ENCODE results near the gene IER5. TPM values are rescaled to one million over a fixed set of nuclear protein-coding genes. Genes with fewer than 3 reads are reported as not detected.

IER5 gene
- total and polyA plus RNA-seq, 2 of the 13 experiments (the other 11 are each of a cell fraction or from before 2014, with no cell fraction given), result 2.5 to 3.5 TPM

DNA sequence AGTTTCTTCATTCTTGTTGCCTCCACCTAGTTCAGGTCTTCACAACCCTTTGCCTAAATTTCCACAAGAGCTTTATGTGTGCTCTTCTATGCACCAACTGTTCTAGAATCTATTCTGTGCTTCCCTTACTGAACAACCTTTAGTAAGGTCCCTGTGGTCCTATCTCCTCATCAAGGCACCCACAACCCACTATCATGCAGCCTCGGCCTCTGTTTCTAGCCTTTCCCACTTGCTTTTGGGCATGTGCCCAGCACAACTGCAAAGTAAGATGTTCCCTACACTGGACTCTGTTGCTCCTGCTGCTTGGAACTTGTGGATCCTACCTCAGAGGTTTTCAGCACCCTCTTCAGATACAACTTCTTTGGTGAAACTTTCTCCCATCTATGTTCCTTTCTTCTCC is 2.4 kb upstream of the IER5 start (continued):
- TF ChIP-seq, protein P1, sequence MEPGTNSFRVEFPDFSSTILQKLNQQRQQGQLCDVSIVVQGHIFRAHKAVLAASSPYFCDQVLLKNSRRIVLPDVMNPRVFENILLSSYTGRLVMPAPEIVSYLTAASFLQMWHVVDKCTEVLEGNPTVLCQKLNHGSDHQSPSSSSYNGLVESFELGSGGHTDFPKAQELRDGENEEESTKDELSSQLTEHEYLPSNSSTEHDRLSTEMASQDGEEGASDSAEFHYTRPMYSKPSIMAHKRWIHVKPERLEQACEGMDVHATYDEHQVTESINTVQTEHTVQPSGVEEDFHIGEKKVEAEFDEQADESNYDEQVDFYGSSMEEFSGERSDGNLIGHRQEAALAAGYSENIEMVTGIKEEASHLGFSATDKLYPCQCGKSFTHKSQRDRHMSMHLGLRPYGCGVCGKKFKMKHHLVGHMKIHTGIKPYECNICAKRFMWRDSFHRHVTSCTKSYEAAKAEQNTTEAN (CRISPR knock-in tag; conservative IDR thresholded peaks at IDR 0.05), result no peak
- TF ChIP-seq ZNF891 (CRISPR knock-in tag; IDR thresholded peaks at IDR 0.05), result no peak

DNA sequence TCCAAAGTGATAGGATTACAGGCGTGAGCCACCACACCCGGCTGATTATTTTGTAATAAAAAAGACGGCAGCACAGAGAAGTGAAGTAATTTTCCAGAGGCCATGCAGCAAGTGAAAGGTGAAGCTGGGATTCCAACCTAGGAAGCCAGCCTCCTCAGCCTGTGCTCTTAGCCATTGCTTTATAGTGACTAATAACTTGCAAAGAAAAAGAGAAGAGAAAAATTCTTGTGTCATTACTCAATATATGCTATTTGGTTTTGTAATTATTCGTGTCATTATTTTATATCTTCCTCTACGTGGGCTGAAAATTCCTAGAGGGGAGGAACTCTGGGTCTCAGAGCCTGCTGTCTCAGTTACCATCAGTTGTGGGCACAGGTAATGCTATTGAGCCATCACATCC is 1.6 kb upstream of the IER5 start:
- in situ Hi-C loops (cut with HindIII; ENCODE audit: extremely low pct_ligation_motif_present, low pct_unique_long_range_greater_than_20kb) (loop anchor here (5.0 kb wide), 1 partner anchor 55 kb away; no protein-coding TSS in a partner anchor), intact Hi-C loops (cut with micrococcal nuclease; ENCODE audit: unreplicated experiment) (loop anchor here (5.0 kb wide), 1 partner anchor 65 kb away; the partner anchor contains the start of gene STX6)
- no peaks in the 10 kb centered on the region for H3K36me3 ChIP-seq (replicated peaks in 1 of 2; ENCODE audit: control insufficient read depth in 1 of 2, insufficient read depth in 2 of 2, low read length in 2 of 2)
- POLR2A ChIA-PET, result interaction anchor here (0.6 to 5.3 kb wide), 4 partner anchors 9 to 42 kb away, joined by 3 to 57 read pairs (median 4); no protein-coding TSS in a partner anchor
- no peak overlapping the region for H2AFZ ChIP-seq (ENCODE audit: low read length)
- H3K4me3 ChIP-seq (replicated peaks in 1 of 3; ENCODE audit: insufficient read depth in 1 of 3, low read depth in 2 of 3, low read length in 3 of 3), result no peak overlapping the region
- peaks cover 27% of the 10 kb centered on the region for H3K79me2 ChIP-seq (ENCODE audit: insufficient read depth, low read length)
- FAIRE-seq (no peak), ATAC-seq (no peak), DNase-seq (ENCODE audit: low spot score) (no peak)
- no peaks in the 10 kb centered on the region; a peak in 2 of 5 replicates for H3K27me3 ChIP-seq (ENCODE audit: control insufficient read depth in 1 of 2, insufficient read depth in 2 of 2, low read length in 2 of 2)
- CTCF ChIA-PET (ENCODE audit: low intra/inter-chr PET ratio, low total read pairs), result no interaction called here
- peaks cover 8% of the 10 kb centered on the region for H4K20me1 ChIP-seq (ENCODE audit: insufficient read depth, low read length)
- no peak overlapping the region for H3K27ac ChIP-seq (ENCODE audit: extremely low read length, insufficient read depth, low read length)
- peaks cover 38% of the 10 kb centered on the region for H3K4me1 ChIP-seq (ENCODE audit: insufficient read depth, low read length)
- H3K4me2 ChIP-seq (ENCODE audit: low read depth, low read length), result peak overlapping the region; percentile 91; the same call in 1 of the 2 replicates
- H3K9me3 ChIP-seq (ENCODE audit: low read length), result no peaks in the 10 kb centered on the region
- whole genome bisulfite sequencing (ENCODE audit: low lambda C conversion rate), result 15% methylated on average over 5 of the region's 5 CpGs
- no peak overlapping the region for H3K9ac ChIP-seq (ENCODE audit: insufficient read depth, low read depth, low read length)
- BruUV-seq (replicated peaks), result no TSS peak
- TF ChIP-seq, protein P2, sequence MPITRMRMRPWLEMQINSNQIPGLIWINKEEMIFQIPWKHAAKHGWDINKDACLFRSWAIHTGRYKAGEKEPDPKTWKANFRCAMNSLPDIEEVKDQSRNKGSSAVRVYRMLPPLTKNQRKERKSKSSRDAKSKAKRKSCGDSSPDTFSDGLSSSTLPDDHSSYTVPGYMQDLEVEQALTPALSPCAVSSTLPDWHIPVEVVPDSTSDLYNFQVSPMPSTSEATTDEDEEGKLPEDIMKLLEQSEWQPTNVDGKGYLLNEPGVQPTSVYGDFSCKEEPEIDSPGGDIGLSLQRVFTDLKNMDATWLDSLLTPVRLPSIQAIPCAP (CRISPR knock-in tag; IDR thresholded peaks at IDR 0.05; ENCODE audit: low read depth), result no peak
- TF ChIP-seq XRCC5 (optimal IDR thresholded peaks at IDR 0.05; ENCODE audit: low read length) (no peak), FOXA3 (CRISPR knock-in tag; IDR thresholded peaks at IDR 0.05) (no peak), SIN3B (IDR thresholded peaks at IDR 0.05; ENCODE audit: low read length) (no peak)
- TF ChIP-seq, protein P3, sequence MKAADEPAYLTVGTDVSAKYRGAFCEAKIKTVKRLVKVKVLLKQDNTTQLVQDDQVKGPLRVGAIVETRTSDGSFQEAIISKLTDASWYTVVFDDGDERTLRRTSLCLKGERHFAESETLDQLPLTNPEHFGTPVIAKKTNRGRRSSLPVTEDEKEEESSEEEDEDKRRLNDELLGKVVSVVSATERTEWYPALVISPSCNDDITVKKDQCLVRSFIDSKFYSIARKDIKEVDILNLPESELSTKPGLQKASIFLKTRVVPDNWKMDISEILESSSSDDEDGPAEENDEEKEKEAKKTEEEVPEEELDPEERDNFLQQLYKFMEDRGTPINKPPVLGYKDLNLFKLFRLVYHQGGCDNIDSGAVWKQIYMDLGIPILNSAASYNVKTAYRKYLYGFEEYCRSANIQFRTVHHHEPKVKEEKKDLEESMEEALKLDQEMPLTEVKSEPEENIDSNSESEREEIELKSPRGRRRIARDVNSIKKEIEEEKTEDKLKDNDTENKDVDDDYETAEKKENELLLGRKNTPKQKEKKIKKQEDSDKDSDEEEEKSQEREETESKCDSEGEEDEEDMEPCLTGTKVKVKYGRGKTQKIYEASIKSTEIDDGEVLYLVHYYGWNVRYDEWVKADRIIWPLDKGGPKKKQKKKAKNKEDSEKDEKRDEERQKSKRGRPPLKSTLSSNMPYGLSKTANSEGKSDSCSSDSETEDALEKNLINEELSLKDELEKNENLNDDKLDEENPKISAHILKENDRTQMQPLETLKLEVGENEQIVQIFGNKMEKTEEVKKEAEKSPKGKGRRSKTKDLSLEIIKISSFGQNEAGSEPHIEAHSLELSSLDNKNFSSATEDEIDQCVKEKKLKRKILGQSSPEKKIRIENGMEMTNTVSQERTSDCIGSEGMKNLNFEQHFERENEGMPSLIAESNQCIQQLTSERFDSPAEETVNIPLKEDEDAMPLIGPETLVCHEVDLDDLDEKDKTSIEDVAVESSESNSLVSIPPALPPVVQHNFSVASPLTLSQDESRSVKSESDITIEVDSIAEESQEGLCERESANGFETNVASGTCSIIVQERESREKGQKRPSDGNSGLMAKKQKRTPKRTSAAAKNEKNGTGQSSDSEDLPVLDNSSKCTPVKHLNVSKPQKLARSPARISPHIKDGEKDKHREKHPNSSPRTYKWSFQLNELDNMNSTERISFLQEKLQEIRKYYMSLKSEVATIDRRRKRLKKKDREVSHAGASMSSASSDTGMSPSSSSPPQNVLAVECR (CRISPR knock-in tag; IDR thresholded peaks at IDR 0.05; ENCODE audit: borderline replicate concordance), result no peak
- TF ChIP-seq, protein P4, sequence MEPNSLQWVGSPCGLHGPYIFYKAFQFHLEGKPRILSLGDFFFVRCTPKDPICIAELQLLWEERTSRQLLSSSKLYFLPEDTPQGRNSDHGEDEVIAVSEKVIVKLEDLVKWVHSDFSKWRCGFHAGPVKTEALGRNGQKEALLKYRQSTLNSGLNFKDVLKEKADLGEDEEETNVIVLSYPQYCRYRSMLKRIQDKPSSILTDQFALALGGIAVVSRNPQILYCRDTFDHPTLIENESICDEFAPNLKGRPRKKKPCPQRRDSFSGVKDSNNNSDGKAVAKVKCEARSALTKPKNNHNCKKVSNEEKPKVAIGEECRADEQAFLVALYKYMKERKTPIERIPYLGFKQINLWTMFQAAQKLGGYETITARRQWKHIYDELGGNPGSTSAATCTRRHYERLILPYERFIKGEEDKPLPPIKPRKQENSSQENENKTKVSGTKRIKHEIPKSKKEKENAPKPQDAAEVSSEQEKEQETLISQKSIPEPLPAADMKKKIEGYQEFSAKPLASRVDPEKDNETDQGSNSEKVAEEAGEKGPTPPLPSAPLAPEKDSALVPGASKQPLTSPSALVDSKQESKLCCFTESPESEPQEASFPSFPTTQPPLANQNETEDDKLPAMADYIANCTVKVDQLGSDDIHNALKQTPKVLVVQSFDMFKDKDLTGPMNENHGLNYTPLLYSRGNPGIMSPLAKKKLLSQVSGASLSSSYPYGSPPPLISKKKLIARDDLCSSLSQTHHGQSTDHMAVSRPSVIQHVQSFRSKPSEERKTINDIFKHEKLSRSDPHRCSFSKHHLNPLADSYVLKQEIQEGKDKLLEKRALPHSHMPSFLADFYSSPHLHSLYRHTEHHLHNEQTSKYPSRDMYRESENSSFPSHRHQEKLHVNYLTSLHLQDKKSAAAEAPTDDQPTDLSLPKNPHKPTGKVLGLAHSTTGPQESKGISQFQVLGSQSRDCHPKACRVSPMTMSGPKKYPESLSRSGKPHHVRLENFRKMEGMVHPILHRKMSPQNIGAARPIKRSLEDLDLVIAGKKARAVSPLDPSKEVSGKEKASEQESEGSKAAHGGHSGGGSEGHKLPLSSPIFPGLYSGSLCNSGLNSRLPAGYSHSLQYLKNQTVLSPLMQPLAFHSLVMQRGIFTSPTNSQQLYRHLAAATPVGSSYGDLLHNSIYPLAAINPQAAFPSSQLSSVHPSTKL (CRISPR knock-in tag; IDR thresholded peaks at IDR 0.05), result no peak
- TF ChIP-seq, protein P5, sequence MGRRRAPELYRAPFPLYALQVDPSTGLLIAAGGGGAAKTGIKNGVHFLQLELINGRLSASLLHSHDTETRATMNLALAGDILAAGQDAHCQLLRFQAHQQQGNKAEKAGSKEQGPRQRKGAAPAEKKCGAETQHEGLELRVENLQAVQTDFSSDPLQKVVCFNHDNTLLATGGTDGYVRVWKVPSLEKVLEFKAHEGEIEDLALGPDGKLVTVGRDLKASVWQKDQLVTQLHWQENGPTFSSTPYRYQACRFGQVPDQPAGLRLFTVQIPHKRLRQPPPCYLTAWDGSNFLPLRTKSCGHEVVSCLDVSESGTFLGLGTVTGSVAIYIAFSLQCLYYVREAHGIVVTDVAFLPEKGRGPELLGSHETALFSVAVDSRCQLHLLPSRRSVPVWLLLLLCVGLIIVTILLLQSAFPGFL (CRISPR knock-in tag; IDR thresholded peaks at IDR 0.05), result no peak
